HG02763 (cell line): Measurements from ENCODE around the gene MNAT1.
"Not testable (repeated sequence)": the region's sequence is repeated elsewhere in the genome, so short reads cannot be mapped to it uniquely, and the experiment has no call there.

Source experiments
- ATAC-seq: cut with Tn5 transposase; IDR thresholded peaks from one replicate; pipeline ENCODE4 v1.9.1; 2021; ENCODE audit warnings: mild to moderate bottlenecking, moderate library complexity; ENCODE audit not compliant: unreplicated experiment

MNAT1 gene

GRCh38 chr14:60734465-60735242 is at the start of gene MNAT1:
TSS of gene MNAT1 (plus strand) at chr14:60734761. CDS start at chr14:60734863, 102 bp downstream.
- ATAC-seq: peak; percentile 89

- ATAC-seq: no peak
Observed at GRCh38 chr14:60686865-60687264, 47.7 kb upstream of the MNAT1 start.

GRCh38 chr14:60691383-60692113 is 43.0 kb upstream of the MNAT1 start:
- no peak for ATAC-seq

- no peak for ATAC-seq
Observed at GRCh38 chr14:60695327-60695726, 39.2 kb upstream of the MNAT1 start.

- no peak for ATAC-seq
Observed at GRCh38 chr14:60700598-60700997, 34.0 kb upstream of the MNAT1 start.

- no peak for ATAC-seq
Observed at GRCh38 chr14:60705100-60705499, 29.5 kb upstream of the MNAT1 start.

- no peak for ATAC-seq
Observed at GRCh38 chr14:60707858-60708257, 26.7 kb upstream of the MNAT1 start.

GRCh38 chr14:60710494-60710893 is 24.1 kb upstream of the MNAT1 start:
- no peak for ATAC-seq

GRCh38 chr14:60713513-60713912 is 21.0 kb upstream of the MNAT1 start:
- no peak for ATAC-seq

- no peak for ATAC-seq
Observed at GRCh38 chr14:60720391-60720790, 14.2 kb upstream of the MNAT1 start.

- no peak for ATAC-seq
Observed at GRCh38 chr14:60720962-60721325, 13.6 kb upstream of the MNAT1 start.

- ATAC-seq: no peak
Observed at GRCh38 chr14:60721326-60722106, 13.0 kb upstream of the MNAT1 start.

- no peak for ATAC-seq
Observed at GRCh38 chr14:60722107-60722356, 12.5 kb upstream of the MNAT1 start.

- ATAC-seq: peak; percentile 35
Observed at GRCh38 chr14:60722357-60723115, 12.0 kb upstream of the MNAT1 start.

GRCh38 chr14:60723116-60723906 is 11.2 kb upstream of the MNAT1 start:
- ATAC-seq: no peak

GRCh38 chr14:60723907-60724618 is 10.5 kb upstream of the MNAT1 start, which contains the start of gene SIX4:
TSS of gene SIX4 (minus strand) at chr14:60724351. CDS start at chr14:60724074, 277 bp downstream.
- ATAC-seq: peak; percentile 55

GRCh38 chr14:60731291-60731690 is 3.3 kb upstream of the MNAT1 start:
- not testable (repeated sequence) for ATAC-seq

- ATAC-seq: no peak
Observed at GRCh38 chr14:60732840-60733483, 1.6 kb upstream of the MNAT1 start.

- ATAC-seq: no peak
Observed at GRCh38 chr14:60735416-60735815, 855 bp downstream of the MNAT1 start.
